Measurements from ENCODE around the gene KIF25. TPM values are rescaled to one million over a fixed set of nuclear protein-coding genes. Genes with fewer than 3 reads are reported as not detected.

The KIF25 gene
- total RNA-seq, 1 experiment from 2014 or later = 0.28 TPM

GRCh38 chr6:168015482-168016175, 18.2 kb downstream of the KIF25 start:
- TF ChIP-seq, protein P1, sequence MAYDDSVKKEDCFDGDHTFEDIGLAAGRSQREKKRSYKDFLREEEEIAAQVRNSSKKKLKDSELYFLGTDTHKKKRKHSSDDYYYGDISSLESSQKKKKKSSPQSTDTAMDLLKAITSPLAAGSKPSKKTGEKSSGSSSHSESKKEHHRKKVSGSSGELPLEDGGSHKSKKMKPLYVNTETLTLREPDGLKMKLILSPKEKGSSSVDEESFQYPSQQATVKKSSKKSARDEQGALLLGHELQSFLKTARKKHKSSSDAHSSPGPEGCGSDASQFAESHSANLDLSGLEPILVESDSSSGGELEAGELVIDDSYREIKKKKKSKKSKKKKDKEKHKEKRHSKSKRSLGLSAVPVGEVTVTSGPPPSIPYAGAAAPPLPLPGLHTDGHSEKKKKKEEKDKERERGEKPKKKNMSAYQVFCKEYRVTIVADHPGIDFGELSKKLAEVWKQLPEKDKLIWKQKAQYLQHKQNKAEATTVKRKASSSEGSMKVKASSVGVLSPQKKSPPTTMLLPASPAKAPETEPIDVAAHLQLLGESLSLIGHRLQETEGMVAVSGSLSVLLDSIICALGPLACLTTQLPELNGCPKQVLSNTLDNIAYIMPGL (CRISPR knock-in tag; IDR thresholded peaks at IDR 0.05) = no peak
- TF ChIP-seq ZNF232 (CRISPR knock-in tag; IDR thresholded peaks at IDR 0.05) (no peak), TP53 (CRISPR knock-in tag; IDR thresholded peaks at IDR 0.05) (no peak)
- TF ChIP-seq, protein P2, sequence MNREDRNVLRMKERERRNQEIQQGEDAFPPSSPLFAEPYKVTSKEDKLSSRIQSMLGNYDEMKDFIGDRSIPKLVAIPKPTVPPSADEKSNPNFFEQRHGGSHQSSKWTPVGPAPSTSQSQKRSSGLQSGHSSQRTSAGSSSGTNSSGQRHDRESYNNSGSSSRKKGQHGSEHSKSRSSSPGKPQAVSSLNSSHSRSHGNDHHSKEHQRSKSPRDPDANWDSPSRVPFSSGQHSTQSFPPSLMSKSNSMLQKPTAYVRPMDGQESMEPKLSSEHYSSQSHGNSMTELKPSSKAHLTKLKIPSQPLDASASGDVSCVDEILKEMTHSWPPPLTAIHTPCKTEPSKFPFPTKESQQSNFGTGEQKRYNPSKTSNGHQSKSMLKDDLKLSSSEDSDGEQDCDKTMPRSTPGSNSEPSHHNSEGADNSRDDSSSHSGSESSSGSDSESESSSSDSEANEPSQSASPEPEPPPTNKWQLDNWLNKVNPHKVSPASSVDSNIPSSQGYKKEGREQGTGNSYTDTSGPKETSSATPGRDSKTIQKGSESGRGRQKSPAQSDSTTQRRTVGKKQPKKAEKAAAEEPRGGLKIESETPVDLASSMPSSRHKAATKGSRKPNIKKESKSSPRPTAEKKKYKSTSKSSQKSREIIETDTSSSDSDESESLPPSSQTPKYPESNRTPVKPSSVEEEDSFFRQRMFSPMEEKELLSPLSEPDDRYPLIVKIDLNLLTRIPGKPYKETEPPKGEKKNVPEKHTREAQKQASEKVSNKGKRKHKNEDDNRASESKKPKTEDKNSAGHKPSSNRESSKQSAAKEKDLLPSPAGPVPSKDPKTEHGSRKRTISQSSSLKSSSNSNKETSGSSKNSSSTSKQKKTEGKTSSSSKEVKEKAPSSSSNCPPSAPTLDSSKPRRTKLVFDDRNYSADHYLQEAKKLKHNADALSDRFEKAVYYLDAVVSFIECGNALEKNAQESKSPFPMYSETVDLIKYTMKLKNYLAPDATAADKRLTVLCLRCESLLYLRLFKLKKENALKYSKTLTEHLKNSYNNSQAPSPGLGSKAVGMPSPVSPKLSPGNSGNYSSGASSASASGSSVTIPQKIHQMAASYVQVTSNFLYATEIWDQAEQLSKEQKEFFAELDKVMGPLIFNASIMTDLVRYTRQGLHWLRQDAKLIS (CRISPR knock-in tag; IDR thresholded peaks at IDR 0.05; ENCODE audit: borderline replicate concordance) = no peak
- DNase-seq (ENCODE audit: low spot score) (no peak), ATAC-seq (no peak)
- H3K9me3 Mint-ChIP-seq = peaks cover 34% of the 10 kb centered on the region
- peaks cover 5% of the 10 kb centered on the region; the same call in 1 of the 2 replicates for H3K27me3 Mint-ChIP-seq (ENCODE audit: low read depth)
- peaks cover 19% of the 10 kb centered on the region for H3K36me3 Mint-ChIP-seq
- CTCF ChIA-PET = no interaction called here
- POLR2A ChIA-PET = no interaction called here
- H3K4me3 Mint-ChIP-seq = no peak overlapping the region
- no peak overlapping the region for H3K27ac Mint-ChIP-seq
- peaks cover 14% of the 10 kb centered on the region for H3K4me1 Mint-ChIP-seq

DNA sequence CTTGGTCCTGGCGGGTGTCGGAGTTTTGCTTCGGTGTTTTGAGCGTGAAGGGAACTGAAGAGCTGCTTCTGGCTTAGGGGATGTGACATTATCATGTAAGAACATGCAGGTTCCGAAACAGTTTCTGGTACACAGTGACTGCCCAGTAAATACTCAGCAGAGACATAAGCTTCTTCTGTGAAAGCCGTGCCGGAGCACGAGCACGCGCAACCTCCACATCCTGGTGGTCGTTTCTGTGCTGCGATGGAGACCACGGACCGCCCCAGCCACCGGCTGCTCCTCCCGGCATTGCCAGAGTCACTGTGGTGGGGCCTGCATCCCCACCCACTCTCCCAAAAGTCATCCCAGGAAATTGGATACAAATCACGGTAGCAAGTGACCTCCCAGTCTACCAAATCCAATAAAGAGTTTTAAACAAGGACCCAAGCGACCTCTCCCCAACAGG, 18.7 kb downstream of the KIF25 start:
- CTCF ChIA-PET = no interaction called here
- Mint-ChIP-seq H3K4me3 (no peak overlapping the region), H3K27ac (no peak overlapping the region), H3K27me3 (ENCODE audit: low read depth) (peaks cover 5% of the 10 kb centered on the region; the same call in 1 of the 2 replicates), H3K9me3 (peaks cover 28% of the 10 kb centered on the region), H3K36me3 (peaks cover 14% of the 10 kb centered on the region), H3K4me1 (peaks cover 14% of the 10 kb centered on the region)
- POLR2A ChIA-PET = no interaction called here
- no peak for DNase-seq (ENCODE audit: low spot score)
- no peak for ATAC-seq
- TF ChIP-seq SMAD3 (CRISPR knock-in tag; IDR thresholded peaks at IDR 0.05; ENCODE audit: borderline replicate concordance) = no peak
- TF ChIP-seq TP53 (CRISPR knock-in tag; IDR thresholded peaks at IDR 0.05) = no peak
- TF ChIP-seq CREB1 (CRISPR knock-in tag; IDR thresholded peaks at IDR 0.05) = no peak
- TF ChIP-seq, protein P1 (CRISPR knock-in tag; IDR thresholded peaks at IDR 0.05) = no peak
- no peak for TF ChIP-seq RELA (CRISPR knock-in tag; IDR thresholded peaks at IDR 0.05; ENCODE audit: borderline replicate concordance)
- TF ChIP-seq TCF7 (CRISPR knock-in tag; IDR thresholded peaks at IDR 0.05; ENCODE audit: low read depth) = no peak
- TF ChIP-seq IRF1 (CRISPR knock-in tag; IDR thresholded peaks at IDR 0.05) = no peak
- no peak for TF ChIP-seq NFE2L1 (CRISPR knock-in tag; IDR thresholded peaks at IDR 0.05)
- TF ChIP-seq JUN (CRISPR knock-in tag; IDR thresholded peaks at IDR 0.05) = no peak
- TF ChIP-seq ESRRA (CRISPR knock-in tag; IDR thresholded peaks at IDR 0.05; ENCODE audit: borderline replicate concordance) = no peak
- no peak for TF ChIP-seq FOXP4 (CRISPR knock-in tag; IDR thresholded peaks at IDR 0.05)
- no peak for TF ChIP-seq TEAD4 (CRISPR knock-in tag; IDR thresholded peaks at IDR 0.05)
- TF ChIP-seq, protein P3, sequence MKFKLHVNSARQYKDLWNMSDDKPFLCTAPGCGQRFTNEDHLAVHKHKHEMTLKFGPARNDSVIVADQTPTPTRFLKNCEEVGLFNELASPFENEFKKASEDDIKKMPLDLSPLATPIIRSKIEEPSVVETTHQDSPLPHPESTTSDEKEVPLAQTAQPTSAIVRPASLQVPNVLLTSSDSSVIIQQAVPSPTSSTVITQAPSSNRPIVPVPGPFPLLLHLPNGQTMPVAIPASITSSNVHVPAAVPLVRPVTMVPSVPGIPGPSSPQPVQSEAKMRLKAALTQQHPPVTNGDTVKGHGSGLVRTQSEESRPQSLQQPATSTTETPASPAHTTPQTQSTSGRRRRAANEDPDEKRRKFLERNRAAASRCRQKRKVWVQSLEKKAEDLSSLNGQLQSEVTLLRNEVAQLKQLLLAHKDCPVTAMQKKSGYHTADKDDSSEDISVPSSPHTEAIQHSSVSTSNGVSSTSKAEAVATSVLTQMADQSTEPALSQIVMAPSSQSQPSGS (CRISPR knock-in tag; IDR thresholded peaks at IDR 0.05; ENCODE audit: borderline replicate concordance, low read depth) = no peak
- no peak for TF ChIP-seq ZNF423 (CRISPR knock-in tag; IDR thresholded peaks at IDR 0.05)
- no peak for TF ChIP-seq ZNF396 (CRISPR knock-in tag; IDR thresholded peaks at IDR 0.05; ENCODE audit: borderline replicate concordance)
- TF ChIP-seq MYBL2 (CRISPR knock-in tag; IDR thresholded peaks at IDR 0.05) = no peak
- TF ChIP-seq ATF6 (CRISPR knock-in tag; IDR thresholded peaks at IDR 0.05) = no peak

All from WTC11 (cell line).